Thyroid gland (tissue), 4 donors: ENCODE results near the gene MEF2B. TPM values are rescaled to one million over a fixed set of nuclear protein-coding genes. Genes with fewer than 3 reads are reported as not detected.
A peak's percentile ranks its signal among the peaks of the same experiment; 100 is the strongest.
"Not testable (repeated sequence)": the region's sequence is repeated elsewhere in the genome, so short reads cannot be mapped to it uniquely, and the experiment has no call there.

Experiments
- DNase-seq, 2 donors: peaks; one replicate each; pipeline ENCODE4 v3.0.0-alpha.2; 2019
- H3K27ac ChIP-seq, 3 donors: fragments of 200-600 bp; sonication (generic); 1 replicate in 2 of 3; 2 replicates in 1 of 3; pipeline ENCODE4 v1.5.1; 2016 to 2019; ENCODE audit warnings: mild to moderate bottlenecking in 1 of 3, moderate library complexity in 1 of 3
- H3K27me3 ChIP-seq: fragments of 200-600 bp; sonication (generic); one replicate; pipeline ENCODE4 v1.5.1; 2019
- H3K36me3 ChIP-seq, 2 donors: fragments of 200-600 bp; sonication (generic); one replicate each; pipeline ENCODE4 v1.5.1; 2016 to 2019
- H3K4me1 ChIP-seq, 2 donors: fragments of 200-600 bp; sonication (generic); one replicate each; pipeline ENCODE4 v1.5.1; 2017 to 2019
- H3K4me3 ChIP-seq, 3 donors: fragments of 200-600 bp; sonication (generic); replicated peaks in 1 of 3; 1 replicate in 2 of 3; 2 replicates in 1 of 3; pipeline ENCODE4 v1.5.1; 2016; ENCODE audit warnings: mild to moderate bottlenecking in 1 of 3
- H3K9me3 ChIP-seq: fragments of 200-600 bp; sonication (generic); one replicate; pipeline ENCODE4 v1.5.1; 2017
- CTCF ChIP-seq, 6 experiments: fragments of 200-600 bp in 3 of 6; fragments of 450-650 bp in 3 of 6; sonication (generic) in 3 of 6; IDR thresholded peaks; one replicate each; pipeline ENCODE4 v1.5.1; 2016 to 2019; ENCODE audit warnings: antibody characterized with exemption in 6 of 6, mild to moderate bottlenecking in 2 of 6, inconsistent platforms in 1 of 6, moderate library complexity in 1 of 6
- POLR2A ChIP-seq, 2 donors: fragments of 450-650 bp; IDR thresholded peaks; one replicate each; pipeline ENCODE4 v1.6.1; 2017; ENCODE audit warnings: antibody characterized with exemption in 2 of 2, mild to moderate bottlenecking in 2 of 2, moderate library complexity in 1 of 2
- WGBS, 2 donors: methylation state at CpG; one replicate each; pipeline ENCODE4 v1.1.5; 2017; 5-methylcytosine and 5-hydroxymethylcytosine counted together
- intact Hi-C: fragments of 100-400 bp; cut with DNase I; formaldehyde crosslinking; loops from one replicate; pipeline ENCODE4 v1.15.1; 2023
- total RNA-seq, 4 donors: library from RNA; depleted of rRNA; stranded (reverse); fragments of >200 nt; gene quantifications; one replicate each; pipeline ENCODE4 v1.2.3, GENCODE V29; 2016

MEF2B gene
- total RNA-seq, 4 donors from 2014 or later: 0.67 to 1.5 TPM; not detected in 2

GRCh38 chr19:19107654-19108053, 62.4 kb downstream of the MEF2B start:
- H3K4me1 ChIP-seq: peaks cover 47 to 63% of the 10 kb centered on the region in 2 donors
- H3K27me3 ChIP-seq: no peaks in the 10 kb centered on the region
- intact Hi-C loops: loop anchor here (5.0 kb wide), 1 partner anchor 50 kb away; no protein-coding TSS in a partner anchor
- H3K27ac ChIP-seq: peak overlapping the region in 1 of 3 donors; percentile 97
- no peak for DNase-seq
- TF ChIP-seq POLR2A (IDR thresholded peaks at IDR 0.05) (no peak), CTCF (IDR thresholded peaks at IDR 0.05) (no peak)
- WGBS, 2 donors: 80 to 82% methylated on average over 11 of the region's 11 CpGs
- no peaks in the 10 kb centered on the region for H3K9me3 ChIP-seq
- no peak overlapping the region for H3K4me3 ChIP-seq
- H3K36me3 ChIP-seq: no peaks in the 10 kb centered on the region

GRCh38 chr19:19106938-19107337, 63.1 kb downstream of the MEF2B start:
- peak overlapping the region in 1 of 3 donors; percentile 97 for H3K27ac ChIP-seq
- 97 to 99% methylated on average over 7 of the region's 7 CpGs for WGBS, 2 donors
- H3K36me3 ChIP-seq, H3K9me3 ChIP-seq, DNase-seq, H3K4me3 ChIP-seq, H3K27me3 ChIP-seq: not testable (repeated sequence)
- H3K4me1 ChIP-seq: peaks cover 40 to 56% of the 10 kb centered on the region in 2 donors
- intact Hi-C loops: loop anchor here (5.0 kb wide), 1 partner anchor 50 kb away; no protein-coding TSS in a partner anchor

GRCh38 chr19:19106056-19106551, 64.0 kb downstream of the MEF2B start:
- TF ChIP-seq POLR2A (IDR thresholded peaks at IDR 0.05) (peak in 1 of 2 donors; percentile 43), CTCF (IDR thresholded peaks at IDR 0.05) (no peak)
- WGBS, 2 donors: 9 to 44% methylated on average over 20 to 23 of the region's 25 CpGs
- intact Hi-C loops: loop anchor here (5.0 kb wide), 1 partner anchor 49 kb away; no protein-coding TSS in a partner anchor
- peak overlapping the region in 1 of 3 donors; percentile 26 for H3K4me3 ChIP-seq
- peak overlapping the region; percentile 97 to 99 (median 97) for H3K27ac ChIP-seq
- DNase-seq: peak; percentile 91 to 93
- H3K27me3 ChIP-seq: no peaks in the 10 kb centered on the region
- no peaks in the 10 kb centered on the region for H3K9me3 ChIP-seq
- H3K36me3 ChIP-seq: no peaks in the 10 kb centered on the region
- peaks cover 32 to 50% of the 10 kb centered on the region in 2 donors for H3K4me1 ChIP-seq

- 15 to 19% methylated on average over 9 to 28 of the region's 36 CpGs for WGBS, 2 donors
Observed at GRCh38 chr19:19105365-19106055, 64.6 kb downstream of the MEF2B start.

GRCh38 chr19:19103167-19103566, 66.9 kb downstream of the MEF2B start:
- Histone ChIP-seq H3K36me3 (no peaks in the 10 kb centered on the region), H3K9me3 (no peaks in the 10 kb centered on the region), H3K4me1 (peaks cover 59 to 78% of the 10 kb centered on the region in 2 donors), H3K27me3 (no peaks in the 10 kb centered on the region), H3K27ac (peak overlapping the region; percentile 97 to 99 (median 97)), H3K4me3 (no peak overlapping the region)
- DNase-seq: peak in 1 of 2 donors; percentile 45
- WGBS, 2 donors: 89 to 90% methylated on average over 11 of the region's 11 CpGs
- TF ChIP-seq CTCF (IDR thresholded peaks at IDR 0.05): no peak
- TF ChIP-seq POLR2A (IDR thresholded peaks at IDR 0.05): no peak
- intact Hi-C loops: no loop called here

More at GRCh38 chr19:19105365-19106055, 64.6 kb downstream of the MEF2B start:
- H3K27ac ChIP-seq: peak overlapping the region; percentile 97 to 99 (median 97)
- intact Hi-C loops: loop anchor here (5.0 kb wide), 1 partner anchor 48 kb away; no protein-coding TSS in a partner anchor
- peak overlapping the region in 1 of 3 donors; percentile 26 for H3K4me3 ChIP-seq
- peak; percentile 86 to 89 for DNase-seq
- H3K4me1 ChIP-seq: peaks cover 36 to 56% of the 10 kb centered on the region in 2 donors
- H3K9me3 ChIP-seq: no peaks in the 10 kb centered on the region
- no peaks in the 10 kb centered on the region for H3K36me3 ChIP-seq
- TF ChIP-seq POLR2A (IDR thresholded peaks at IDR 0.05): peak in 1 of 2 donors; percentile 86
- no peak for TF ChIP-seq CTCF (IDR thresholded peaks at IDR 0.05)
- no peaks in the 10 kb centered on the region for H3K27me3 ChIP-seq

GRCh38 chr19:19102566-19102965, 67.5 kb downstream of the MEF2B start:
- Histone ChIP-seq H3K4me1 (peaks cover 59 to 73% of the 10 kb centered on the region in 2 donors), H3K27ac (peak overlapping the region; percentile 1 to 97 (median 97))
- WGBS, 2 donors: 97% methylated on average over 10 of the region's 10 CpGs
- H3K4me3 ChIP-seq, H3K9me3 ChIP-seq, H3K36me3 ChIP-seq, DNase-seq, intact Hi-C loops, H3K27me3 ChIP-seq: not testable (repeated sequence)
